Eye (tissue), 1 donor: ENCODE measurements around the gene UTF1.
"Not testable (repeated sequence)": the region's sequence is repeated elsewhere in the genome, so short reads cannot be mapped to it uniquely, and the experiment has no call there.

Experiments
- DNase-seq: peaks from one replicate; pipeline ENCODE4 v3.0.0-alpha.2; 2015

Gene UTF1

GRCh38 chr10:133248334-133248715, 18.3 kb downstream of the UTF1 start:
- DNase-seq = no peak

- DNase-seq = no peak
These were observed 19.2 kb downstream of the UTF1 start for GRCh38 chr10:133249094-133249780.

DNA sequence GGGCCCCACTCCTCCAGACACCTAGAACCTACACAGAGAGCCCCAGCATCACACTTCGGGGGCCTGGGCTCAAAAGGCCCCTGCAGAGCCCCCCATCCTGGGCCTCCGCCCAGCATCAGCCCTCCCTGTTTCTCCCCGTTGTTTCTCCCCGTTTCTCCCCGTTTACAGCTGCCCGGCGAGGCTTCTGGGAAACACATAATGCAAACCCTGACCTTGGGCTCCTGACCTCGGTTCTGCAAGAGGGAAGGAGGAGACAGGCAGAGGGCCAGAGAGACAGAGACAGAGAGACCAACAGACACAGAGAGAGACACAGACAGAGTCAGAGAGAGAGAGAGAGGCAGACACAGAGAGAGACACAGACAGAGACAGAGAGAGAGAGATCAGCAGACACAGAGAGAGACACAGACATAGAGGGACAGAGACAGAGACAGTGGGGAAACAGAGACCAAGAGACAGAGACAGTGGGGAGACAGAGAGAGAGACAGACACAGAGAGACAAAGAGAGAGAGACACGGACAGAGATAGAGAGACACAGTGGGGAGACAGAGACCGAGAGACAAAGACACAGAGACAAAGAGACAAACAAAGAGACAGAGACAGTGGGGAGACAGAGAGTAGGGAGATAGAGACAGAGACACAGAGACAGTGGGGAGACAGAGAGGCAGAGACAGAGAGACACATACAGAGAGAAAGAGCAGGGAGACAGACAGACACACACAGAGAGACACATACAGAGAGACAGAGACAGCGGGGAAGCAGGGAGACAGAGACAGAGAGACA, 20.1 kb downstream of the UTF1 start:
- DNase-seq = no peak

DNA sequence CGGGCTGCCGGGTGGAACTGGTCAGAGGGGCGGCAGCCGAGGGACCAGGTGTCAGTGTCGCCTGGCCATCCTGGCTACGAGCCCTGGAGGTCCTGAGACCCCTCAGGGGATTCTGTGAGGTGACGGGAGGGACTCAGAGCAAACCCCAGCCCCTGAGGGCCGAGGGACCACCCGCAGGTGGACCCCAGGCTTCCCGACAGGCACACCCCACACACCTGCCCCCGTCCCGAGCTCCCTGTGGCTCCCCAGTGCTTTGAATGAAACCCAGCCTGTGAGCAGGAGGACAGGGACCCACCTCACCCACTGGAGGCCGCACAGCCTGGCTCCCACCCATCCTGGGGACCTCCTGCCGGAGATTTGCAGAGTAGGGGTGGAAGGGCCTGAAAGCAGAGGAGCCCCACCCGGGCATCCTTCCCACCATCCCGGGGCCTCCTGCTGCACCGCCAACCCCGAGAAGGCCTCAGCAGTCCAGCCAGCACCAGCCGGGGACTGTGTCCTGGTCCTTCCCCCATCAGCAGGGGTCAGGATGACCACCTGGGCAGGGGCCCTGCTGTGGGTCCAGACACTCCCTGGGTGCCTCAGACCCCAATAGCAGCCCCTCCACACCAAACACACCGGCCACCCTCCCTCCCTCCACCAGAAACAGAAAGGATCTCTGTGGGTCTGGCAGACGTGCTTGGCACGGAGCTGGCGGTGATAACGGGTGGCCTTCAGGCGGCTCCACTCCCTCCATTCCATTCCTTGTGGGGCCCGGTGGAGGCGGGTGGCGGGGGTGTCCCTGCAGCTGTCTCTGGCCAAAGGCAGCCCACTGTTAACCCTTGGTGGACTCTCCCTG, 21.6 kb downstream of the UTF1 start:
- DNase-seq = no peak

DNA sequence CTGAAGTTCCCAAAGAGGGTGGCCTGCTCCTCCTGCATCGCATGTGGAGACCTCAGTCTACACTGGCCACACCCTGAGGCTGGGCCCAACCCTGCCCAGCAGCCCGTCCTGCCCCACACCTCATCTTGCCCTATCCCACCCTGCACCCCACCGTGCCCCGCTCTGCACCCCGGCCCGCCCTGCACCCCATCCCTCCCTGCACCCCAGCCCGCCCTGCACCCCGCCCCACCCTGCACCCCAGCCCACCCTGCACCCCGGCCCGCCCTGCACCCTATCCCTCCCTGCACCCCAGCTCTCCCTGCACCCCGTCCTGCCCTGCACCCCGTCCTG, 22.2 kb downstream of the UTF1 start:
- DNase-seq = no peak

DNA sequence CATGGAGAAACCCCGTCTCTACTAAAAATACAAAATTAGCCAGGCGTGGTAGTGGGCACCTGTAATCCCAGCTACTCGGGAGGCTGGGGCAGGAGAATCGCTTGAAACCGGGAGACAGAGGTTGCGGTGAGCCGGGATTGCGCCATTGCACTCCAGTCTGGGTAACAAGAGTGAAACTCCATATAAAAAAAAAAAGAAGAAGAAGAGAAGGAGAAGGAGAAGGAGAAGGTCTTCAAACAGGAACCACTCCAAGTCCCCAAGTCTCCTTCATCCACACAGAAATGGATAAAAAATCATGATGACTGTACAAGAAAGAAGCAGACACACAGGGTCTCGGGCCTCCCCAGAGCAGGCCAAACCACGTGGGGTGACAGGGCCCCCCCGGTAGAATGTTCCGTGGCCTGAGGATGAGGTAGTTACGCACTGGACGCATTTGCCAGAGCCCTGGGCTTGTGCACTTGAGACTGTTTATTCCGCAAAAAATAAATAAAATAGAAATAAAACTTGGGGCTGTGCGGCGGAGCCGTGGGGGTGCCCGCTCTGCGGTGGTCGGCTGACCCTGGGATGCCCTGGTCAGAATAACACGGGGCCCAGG, 23.4 kb downstream of the UTF1 start:
- no peak for DNase-seq

DNA sequence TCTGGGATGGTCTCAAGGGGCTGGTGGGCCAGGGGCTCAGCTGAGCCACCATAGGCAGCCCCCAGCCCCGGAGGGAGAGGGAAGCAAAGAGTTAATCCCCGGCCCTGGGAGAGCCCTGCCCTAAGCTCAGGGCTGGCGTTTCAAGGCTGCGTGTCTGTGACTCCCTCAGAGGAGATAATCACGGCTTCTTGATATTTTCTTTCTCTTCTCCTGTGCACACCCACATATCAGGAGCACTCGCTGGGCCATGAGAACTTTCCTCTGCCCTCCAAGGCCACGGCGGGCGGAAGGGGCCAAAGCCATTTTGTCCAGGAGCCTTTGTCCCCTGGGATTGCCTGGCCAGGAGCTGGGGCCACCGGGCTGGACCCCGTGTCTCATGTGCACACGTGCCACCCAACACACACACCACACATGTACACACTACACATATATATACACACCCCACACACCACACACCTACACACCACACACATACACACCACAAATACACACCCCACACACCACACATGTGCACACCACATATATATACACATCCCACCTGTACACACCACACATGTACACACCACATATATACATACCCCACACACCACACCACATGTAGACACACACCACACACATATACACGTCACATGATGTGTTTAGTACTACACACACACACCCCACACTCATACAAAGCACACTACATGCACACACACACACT, 24.6 kb downstream of the UTF1 start:
- DNase-seq = no peak

DNA sequence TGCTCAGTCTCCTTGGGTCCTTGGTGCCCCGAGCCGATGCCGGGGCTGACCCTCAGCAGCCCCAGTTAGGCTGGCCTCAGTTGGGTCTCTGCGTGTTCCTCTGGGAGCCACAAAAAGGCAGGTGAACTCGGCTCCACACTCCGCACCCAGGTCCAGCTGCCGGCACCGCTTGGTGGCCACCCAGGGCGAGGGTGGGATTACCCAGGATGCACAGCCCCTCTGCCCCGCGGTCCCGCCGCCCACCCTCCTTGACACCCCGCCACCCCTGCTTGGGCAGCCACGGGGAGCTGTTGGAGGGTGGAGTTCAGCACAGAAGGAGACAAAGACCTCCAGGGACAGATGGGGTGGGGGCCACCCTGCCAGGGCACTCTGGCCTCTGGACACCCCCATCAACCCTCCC, 25.3 kb downstream of the UTF1 start:
- DNase-seq = no peak

DNA sequence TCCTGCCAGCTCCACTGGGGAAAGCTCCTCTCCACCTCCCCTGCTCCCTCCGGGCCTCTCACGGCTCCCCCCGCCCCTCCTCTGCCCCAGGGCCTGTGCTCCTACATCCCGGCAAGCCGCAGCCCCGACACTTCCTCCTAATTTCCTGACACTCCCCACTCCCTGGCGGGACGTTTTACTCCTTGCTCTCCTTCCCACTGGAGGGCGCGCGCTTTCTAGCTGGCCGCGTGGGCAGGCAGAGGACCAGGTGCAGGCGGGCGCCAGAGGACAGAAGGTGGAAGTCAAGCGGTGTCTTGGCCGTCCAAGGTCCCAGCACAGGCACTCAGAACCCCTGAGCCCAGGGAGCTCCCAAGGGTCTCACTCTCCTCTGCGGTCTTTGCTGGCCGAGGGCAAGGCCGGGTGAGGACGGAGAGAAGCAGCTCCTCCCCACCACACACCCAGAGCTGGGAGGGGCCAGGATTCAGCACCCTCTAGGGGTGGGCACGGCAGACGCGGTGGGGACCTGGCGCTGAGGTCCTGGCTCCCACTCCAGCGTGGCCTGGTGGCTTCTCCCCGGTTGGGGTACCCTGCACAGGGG, 27.6 kb downstream of the UTF1 start:
- no peak for DNase-seq

GRCh38 chr10:133258066-133258817, 28.2 kb downstream of the UTF1 start:
- DNase-seq = no peak

GRCh38 chr10:133258818-133259601, 29.0 kb downstream of the UTF1 start:
- no peak for DNase-seq

GRCh38 chr10:133259602-133259989, 29.6 kb downstream of the UTF1 start:
- DNase-seq = no peak

- DNase-seq = peak; percentile 75
These were observed 31.1 kb downstream of the UTF1 start for GRCh38 chr10:133260895-133261725.

GRCh38 chr10:133261726-133262325, 31.8 kb downstream of the UTF1 start:
- DNase-seq = peak; percentile 84

DNA sequence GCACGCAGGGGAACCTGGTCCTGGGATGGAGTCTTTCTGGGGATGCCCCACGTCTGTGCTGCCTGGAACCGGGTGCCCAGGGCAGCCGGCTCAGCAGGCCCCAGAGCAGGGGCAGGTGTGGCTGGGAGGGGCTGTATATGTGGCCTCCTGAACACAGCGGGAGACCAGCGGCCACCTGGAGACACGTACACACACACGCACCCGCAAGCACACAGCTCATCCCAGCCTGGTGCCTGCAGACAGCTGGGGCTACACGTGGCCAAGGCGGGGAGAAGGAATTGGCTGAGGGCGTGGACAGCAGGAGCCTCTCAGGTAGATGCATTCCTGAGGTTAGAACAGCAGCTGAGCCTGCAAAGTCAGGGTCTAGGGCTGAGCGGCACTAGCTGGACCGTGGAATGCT, 32.7 kb downstream of the UTF1 start:
- no peak for DNase-seq

DNA sequence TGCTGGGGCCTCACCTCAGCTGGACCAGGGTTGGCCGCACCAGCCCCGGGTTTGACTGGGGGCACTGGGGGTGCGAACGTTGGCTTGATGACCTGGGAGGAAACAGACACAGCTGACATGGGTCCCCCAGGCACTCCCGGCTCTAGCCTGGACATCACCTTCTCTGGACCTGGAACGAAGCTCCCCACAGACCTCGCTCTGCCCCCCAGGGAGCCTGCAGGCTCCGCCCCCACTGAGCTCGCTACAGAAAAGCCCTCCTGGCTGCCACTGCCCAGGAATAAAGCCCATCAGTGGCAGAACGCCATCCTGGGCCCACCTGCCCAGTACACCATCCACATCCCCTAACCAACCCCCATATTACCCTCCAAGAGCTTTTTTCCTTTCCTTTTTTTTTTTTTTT, 33.7 kb downstream of the UTF1 start:
- DNase-seq = no peak

DNA sequence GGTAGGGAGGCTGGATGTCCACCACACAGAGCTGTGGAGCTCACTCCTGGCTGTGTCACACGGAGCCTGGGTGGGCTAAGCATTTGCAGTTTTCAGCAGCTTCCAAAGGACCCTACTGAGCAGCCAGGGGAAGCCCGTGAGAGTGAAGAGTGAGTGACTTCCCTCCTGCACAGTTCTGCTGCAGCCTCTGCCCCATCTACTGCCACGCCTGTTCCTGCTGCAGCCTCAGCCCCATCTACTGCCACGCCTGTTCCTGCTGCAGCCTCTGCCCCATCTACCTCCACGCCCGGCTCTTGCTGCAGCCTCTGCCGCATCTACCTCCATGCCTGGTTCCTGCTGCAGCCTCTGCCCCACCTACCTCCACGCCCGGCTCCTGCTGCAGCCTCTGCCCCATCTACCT, 34.4 kb downstream of the UTF1 start:
- no peak for DNase-seq

GRCh38 chr10:133265052-133265451, 35.0 kb downstream of the UTF1 start:
- not testable (repeated sequence) for DNase-seq

- no peak for DNase-seq
These were observed 36.2 kb downstream of the UTF1 start for GRCh38 chr10:133266056-133266795.
